B cell (primary cell): Measurements from ENCODE around the gene RCE1. TPM values are rescaled to one million over a fixed set of nuclear protein-coding genes. Genes with fewer than 3 reads are reported as not detected.

ENCODE experiments used
- ATAC-seq: fragments of 200-7000 bp; cut with Tn5 transposase; one replicate; pipeline ENCODE4 v1.10.0; 2021; ENCODE audit warnings: low read depth, mild to moderate bottlenecking, moderate number of reproducible peaks, moderate library complexity
- CTCF ChIA-PET: fragments of 350-600 bp; sonication (Branson Sonifier 250); formaldehyde crosslinking; loops from one replicate; lab custom pipeline; 2021; ENCODE audit warnings: antibody characterized with exemption, inconsistent platforms; lab: Charles Lee
- POLR2A ChIA-PET: fragments of 350-600 bp; sonication (Branson Sonifier 250); formaldehyde crosslinking; loops from one replicate; lab custom pipeline; 2021; ENCODE audit warnings: antibody characterized with exemption; lab: Charles Lee
- DNase-seq: peaks from one replicate; pipeline ENCODE4 v3.0.0; 2013
- H2AFZ ChIP-seq: 2 replicates; pipeline ENCODE4 v1.6.1; 2012; ENCODE audit warnings: mild to moderate bottlenecking, low read depth, low read length; ENCODE audit not compliant: insufficient read depth, poor library complexity, severe bottlenecking
- H3K27ac ChIP-seq, 2 donors: 1 replicate in 1 of 2; 2 replicates in 1 of 2; pipeline ENCODE4 v1.5.1; 2012 to 2013; ENCODE audit warnings: low read length in 2 of 2, mild to moderate bottlenecking in 2 of 2, moderate library complexity in 1 of 2
- H3K27me3 ChIP-seq, 4 experiments: fragments of 200-600 bp in 1 of 4; sonication (generic) in 1 of 4; replicated peaks in 1 of 4; 1 replicate in 2 of 4; 2 replicates in 2 of 4; pipeline versions ENCODE4 v1.6.1 to v1.7.0; 2013 to 2016; ENCODE audit warnings: low read length in 3 of 4, mild to moderate bottlenecking in 2 of 4, mixed read lengths in 1 of 4, moderate library complexity in 1 of 4; ENCODE audit not compliant: insufficient read depth in 4 of 4, control insufficient read depth in 3 of 4; ENCODE audit errors: control extremely low read depth in 1 of 4
- H3K36me3 ChIP-seq, 2 experiments: replicated peaks in 1 of 2; 1 replicate in 1 of 2; 2 replicates in 1 of 2; pipeline versions ENCODE4 v1.6.1 to v1.7.1; 2013; ENCODE audit warnings: low read length in 1 of 2; ENCODE audit not compliant: insufficient read depth in 2 of 2, control insufficient read depth in 1 of 2; ENCODE audit errors: control extremely low read depth in 1 of 2, extremely low read depth in 1 of 2
- H3K4me1 ChIP-seq, 2 donors: fragments of 200-600 bp in 1 of 2; sonication (generic) in 1 of 2; 1 replicate in 1 of 2; 2 replicates in 1 of 2; pipeline versions ENCODE4 v1.5.1 to v1.6.1; 2013 to 2017; ENCODE audit warnings: low read length in 2 of 2; ENCODE audit not compliant: control insufficient read depth in 2 of 2, insufficient read depth in 2 of 2
- H3K4me2 ChIP-seq: replicated peaks from 2 replicates; pipeline ENCODE3; 2012; ENCODE audit warnings: mild to moderate bottlenecking, low read depth, low read length; ENCODE audit not compliant: poor library complexity, severe bottlenecking
- H3K4me3 ChIP-seq, 5 experiments: fragments of 200-600 bp in 1 of 5; sonication (generic) in 1 of 5; 1 replicate in 3 of 5; 2 replicates in 2 of 5; pipeline versions ENCODE4 v1.5.1 to v1.7.0; 2011 to 2016; ENCODE audit warnings: low read length in 4 of 5, mild to moderate bottlenecking in 4 of 5, low read depth in 2 of 5, control low read depth in 1 of 5, moderate library complexity in 1 of 5; ENCODE audit not compliant: insufficient read depth in 1 of 5; ENCODE audit errors: control extremely low read depth in 1 of 5, extremely low read depth in 1 of 5
- H3K79me2 ChIP-seq: fragments of 200-600 bp; sonication (generic); one replicate; pipeline ENCODE4 v1.6.0; 2016; ENCODE audit warnings: low read length; ENCODE audit not compliant: control insufficient read depth, insufficient read depth
- H3K9ac ChIP-seq: fragments of 200-600 bp; sonication (generic); 2 replicates; pipeline ENCODE4 v1.6.1; 2017; ENCODE audit warnings: mild to moderate bottlenecking, low read length, moderate library complexity
- H3K9me3 ChIP-seq, 3 donors: one replicate each; pipeline versions ENCODE4 v1.6.1 to v1.7.1; 2013; ENCODE audit warnings: low read length in 2 of 3; ENCODE audit not compliant: control insufficient read depth in 2 of 3, insufficient read depth in 1 of 3; ENCODE audit errors: control extremely low read depth in 1 of 3
- H4K20me1 ChIP-seq: 2 replicates; pipeline ENCODE4 v1.6.0; 2012; ENCODE audit warnings: mild to moderate bottlenecking, low read length; ENCODE audit not compliant: insufficient read depth, control insufficient read depth, poor library complexity, severe bottlenecking
- H3K27ac Mint-ChIP-seq: one replicate; pipeline ENCODE4 v1.8.0; 2021; ENCODE audit warnings: mixed read lengths
- H3K27me3 Mint-ChIP-seq: one replicate; pipeline ENCODE4 v1.8.0; 2021; ENCODE audit warnings: mixed read lengths
- H3K4me1 Mint-ChIP-seq: one replicate; pipeline ENCODE4 v1.8.0; 2021; ENCODE audit warnings: mixed read lengths
- H3K4me3 Mint-ChIP-seq: one replicate; pipeline ENCODE4 v1.8.0; 2021; ENCODE audit warnings: mixed read lengths
- H3K9me3 Mint-ChIP-seq: one replicate; pipeline ENCODE4 v1.8.0; 2022; ENCODE audit warnings: mixed read lengths; ENCODE audit not compliant: insufficient read depth
- EZH2 ChIP-seq: IDR thresholded peaks from 2 replicates; pipeline ENCODE4 v1.6.1; 2012; ENCODE audit warnings: borderline replicate concordance, low read depth, mild to moderate bottlenecking, moderate library complexity, low read length; ENCODE audit not compliant: insufficient read depth, poor library complexity, severe bottlenecking
- WGBS: methylation state at CpG from one replicate; pipeline ENCODE4 v1.1.5; 2013; ENCODE audit warnings: missing lambda C conversion rate; ENCODE audit not compliant: insufficient coverage; 5-methylcytosine and 5-hydroxymethylcytosine counted together
- intact Hi-C: fragments of 100-400 bp; cut with micrococcal nuclease; formaldehyde crosslinking; loops from one replicate; pipeline ENCODE4 v1.10.0; 2022
- polyA plus RNA-seq: library from polyadenylated mRNA; depleted of rRNA; stranded (reverse); fragments of >200 nt; gene quantifications from 2 replicates; pipeline ENCODE4 v1.2.3, GENCODE V29; 2012
- total RNA-seq, 2 donors: library from RNA; stranded (reverse); fragments of 120-200 nt in 1 of 2; gene quantifications; 1 replicate in 1 of 2; 2 replicates in 1 of 2; pipeline versions ENCODE4 v1.2.3 to v1.2.4, GENCODE V29; 2013 to 2022
- TF ChIP-seq, protein P1 (sequence below): fragments of 200-600 bp; IDR thresholded peaks from one replicate; pipeline ENCODE4 v1.8.0; 2022; ENCODE audit warnings: antibody characterized with exemption, mild to moderate bottlenecking

RCE1 gene
- total and polyA plus RNA-seq, 2 donors (not counting 1 experiment from before 2014, with no cell fraction given): 31.6 to 59.7 TPM

DNA sequence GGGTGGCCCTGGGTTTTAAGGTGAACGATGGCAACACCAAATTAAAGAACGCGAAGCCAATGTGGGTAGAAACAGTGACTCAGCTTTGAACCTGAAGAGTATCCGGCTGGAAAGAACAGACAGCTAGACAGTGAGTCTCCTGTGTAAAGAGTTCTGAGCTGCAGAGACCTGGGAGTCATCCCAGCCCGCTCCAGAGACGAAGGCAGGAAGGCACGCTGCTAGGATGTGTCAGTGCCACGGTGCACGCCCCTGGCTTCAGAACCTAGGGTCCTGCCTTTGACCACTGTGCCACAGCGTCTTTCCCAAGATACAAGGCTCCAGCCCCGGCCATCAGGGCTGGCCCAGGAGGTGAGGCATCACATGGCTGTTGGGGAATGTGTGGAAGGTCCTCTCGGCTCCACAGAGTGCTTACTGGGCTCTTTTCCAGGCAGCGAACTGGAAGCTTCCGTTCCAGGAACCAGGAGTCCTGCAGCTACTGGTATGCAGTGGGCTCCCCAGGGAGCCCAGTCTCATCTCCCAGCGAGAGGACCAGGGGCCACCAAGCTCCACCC, 43.5 kb downstream of the RCE1 start:
- H3K4me1 Mint-ChIP-seq: no peaks in the 10 kb centered on the region
- Histone ChIP-seq H3K9ac (no peak overlapping the region), H3K36me3 (no peaks in the 10 kb centered on the region), H4K20me1 (no peaks in the 10 kb centered on the region), H3K4me2 (no peak overlapping the region), H3K27me3 (peaks cover 0 to 2% (median 0%) of the 10 kb centered on the region in 4 experiments), H2AFZ (no peak overlapping the region), H3K27ac (no peak overlapping the region), H3K4me3 (no peak overlapping the region), H3K79me2 (no peaks in the 10 kb centered on the region), H3K4me1 (no peaks in the 10 kb centered on the region), H3K9me3 (no peaks in the 10 kb centered on the region)
- WGBS: 88% methylated on average over 15 of the region's 15 CpGs
- intact Hi-C loops: no loop called here
- no peaks in the 10 kb centered on the region for H3K9me3 Mint-ChIP-seq
- H3K27ac Mint-ChIP-seq: no peak overlapping the region
- H3K27me3 Mint-ChIP-seq: peaks cover 8% of the 10 kb centered on the region
- ATAC-seq (no peak), DNase-seq (no peak)
- TF ChIP-seq, protein P1, sequence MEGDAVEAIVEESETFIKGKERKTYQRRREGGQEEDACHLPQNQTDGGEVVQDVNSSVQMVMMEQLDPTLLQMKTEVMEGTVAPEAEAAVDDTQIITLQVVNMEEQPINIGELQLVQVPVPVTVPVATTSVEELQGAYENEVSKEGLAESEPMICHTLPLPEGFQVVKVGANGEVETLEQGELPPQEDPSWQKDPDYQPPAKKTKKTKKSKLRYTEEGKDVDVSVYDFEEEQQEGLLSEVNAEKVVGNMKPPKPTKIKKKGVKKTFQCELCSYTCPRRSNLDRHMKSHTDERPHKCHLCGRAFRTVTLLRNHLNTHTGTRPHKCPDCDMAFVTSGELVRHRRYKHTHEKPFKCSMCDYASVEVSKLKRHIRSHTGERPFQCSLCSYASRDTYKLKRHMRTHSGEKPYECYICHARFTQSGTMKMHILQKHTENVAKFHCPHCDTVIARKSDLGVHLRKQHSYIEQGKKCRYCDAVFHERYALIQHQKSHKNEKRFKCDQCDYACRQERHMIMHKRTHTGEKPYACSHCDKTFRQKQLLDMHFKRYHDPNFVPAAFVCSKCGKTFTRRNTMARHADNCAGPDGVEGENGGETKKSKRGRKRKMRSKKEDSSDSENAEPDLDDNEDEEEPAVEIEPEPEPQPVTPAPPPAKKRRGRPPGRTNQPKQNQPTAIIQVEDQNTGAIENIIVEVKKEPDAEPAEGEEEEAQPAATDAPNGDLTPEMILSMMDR: no peak
- TF ChIP-seq EZH2: no peak
- ChIA-PET POLR2A (no interaction called here), CTCF (interaction anchor here (0.6 to 3.0 kb wide), 5 partner anchors 45 to 383 kb away, joined by 3 to 10 read pairs (median 3); no protein-coding TSS in a partner anchor)
- H3K4me3 Mint-ChIP-seq: no peak overlapping the region

DNA sequence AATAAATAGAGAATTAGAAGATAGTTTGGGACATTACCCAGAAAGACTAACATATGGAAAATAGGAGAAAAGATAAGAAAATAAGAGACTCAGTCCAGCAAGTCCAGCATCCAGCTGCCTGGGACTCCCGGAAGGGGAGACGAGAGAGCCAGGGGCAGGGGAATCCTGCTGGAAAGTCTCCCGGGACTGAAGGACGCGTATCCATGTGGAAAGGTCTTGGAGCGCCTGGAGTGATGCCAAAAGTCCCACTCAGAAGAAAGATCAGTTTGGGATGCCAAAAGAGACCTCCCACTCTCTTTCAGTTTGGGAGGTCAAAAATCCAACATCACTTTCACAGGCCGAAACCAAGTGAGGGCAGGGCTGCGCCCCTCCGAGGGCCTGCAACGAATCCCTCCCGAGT, 44.3 kb downstream of the RCE1 start:
- DNase-seq (no peak), ATAC-seq (no peak)
- no peak overlapping the region for H3K27ac Mint-ChIP-seq
- Histone ChIP-seq H3K27ac (no peak overlapping the region), H2AFZ (no peak overlapping the region), H3K4me2 (no peak overlapping the region), H3K9me3 (no peaks in the 10 kb centered on the region), H3K4me1 (no peaks in the 10 kb centered on the region), H3K79me2 (no peaks in the 10 kb centered on the region), H3K27me3 (peaks cover 0 to under 1% (median 0%) of the 10 kb centered on the region in 4 experiments), H3K4me3 (no peak overlapping the region), H4K20me1 (no peaks in the 10 kb centered on the region), H3K9ac (no peak overlapping the region), H3K36me3 (no peaks in the 10 kb centered on the region)
- no peaks in the 10 kb centered on the region for H3K9me3 Mint-ChIP-seq
- intact Hi-C loops: no loop called here
- CTCF ChIA-PET: interaction anchor here (0.6 to 3.0 kb wide), 4 partner anchors 45 to 318 kb away, joined by 3 to 10 read pairs (median 4); no protein-coding TSS in a partner anchor
- WGBS: 92% methylated on average over 11 of the region's 11 CpGs
- no peaks in the 10 kb centered on the region for H3K4me1 Mint-ChIP-seq
- no peak overlapping the region for H3K4me3 Mint-ChIP-seq
- peaks cover 9% of the 10 kb centered on the region for H3K27me3 Mint-ChIP-seq
- POLR2A ChIA-PET: no interaction called here
- TF ChIP-seq, protein P1: no peak
- no peak for TF ChIP-seq EZH2
